PFSK-1 (cell line): ENCODE measurements around the gene ZNF628.

Experiments
- FOXP2 ChIP-seq: optimal IDR thresholded peaks from 2 replicates; pipeline ENCODE3; 2011; ENCODE audit warnings: borderline replicate concordance, control low read depth, inconsistent platforms; ENCODE audit not compliant: insufficient read depth; ENCODE audit errors: extremely low read length, extremely low read depth
- POLR2AphosphoS5 ChIP-seq: IDR thresholded peaks from 2 replicates; pipeline ENCODE4 v1.6.1; 2012; ENCODE audit warnings: low read depth, mild to moderate bottlenecking, control low read depth, low read length, moderate library complexity
- REST ChIP-seq, 2 experiments: IDR thresholded peaks; 2 replicates each; pipeline versions ENCODE4 v1.6.1 to v1.8.0; 2011 to 2012; ENCODE audit warnings: low read depth in 2 of 2, low read length in 2 of 2, control low read depth in 1 of 2, inconsistent platforms in 1 of 2, mild to moderate bottlenecking in 1 of 2, moderate library complexity in 1 of 2; ENCODE audit not compliant: insufficient read depth in 1 of 2
- SIN3A ChIP-seq: IDR thresholded peaks from 2 replicates; pipeline ENCODE4 v1.6.1; 2012; ENCODE audit warnings: mild to moderate bottlenecking, low read length, moderate library complexity, borderline replicate concordance; ENCODE audit not compliant: insufficient read depth
- TAF1 ChIP-seq: IDR thresholded peaks from 2 replicates; pipeline ENCODE4 v1.6.1; 2012; ENCODE audit warnings: low read length, control low read depth, borderline replicate concordance; ENCODE audit not compliant: insufficient read depth

Gene ZNF628

GRCh38 chr19:55519451-55520311 lies 43.3 kb downstream of the ZNF628 start:
- TF ChIP-seq TAF1: no peak
- TF ChIP-seq FOXP2: no peak
- no peak for TF ChIP-seq REST (IDR thresholded peaks at IDR 0.05; ENCODE audit: insufficient read depth in 1 of 2, low read depth in 2 of 2, low read length in 2 of 2)
- TF ChIP-seq POLR2AphosphoS5: no peak
- TF ChIP-seq SIN3A: no peak

- no peak for TF ChIP-seq TAF1
- no peak for TF ChIP-seq FOXP2
- no peak for TF ChIP-seq REST (IDR thresholded peaks at IDR 0.05; ENCODE audit: insufficient read depth in 1 of 2, low read depth in 2 of 2, low read length in 2 of 2)
- no peak for TF ChIP-seq SIN3A
- TF ChIP-seq POLR2AphosphoS5: no peak
Observed at GRCh38 chr19:55520691-55521292, 44.4 kb downstream of the ZNF628 start.

GRCh38 chr19:55525289-55526101 lies 49.1 kb downstream of the ZNF628 start:
- TF ChIP-seq FOXP2 (no peak), POLR2AphosphoS5 (no peak), REST (IDR thresholded peaks at IDR 0.05; ENCODE audit: insufficient read depth in 1 of 2, low read depth in 2 of 2, low read length in 2 of 2) (no peak), SIN3A (no peak), TAF1 (no peak)

GRCh38 chr19:55526216-55527196 lies 50.1 kb downstream of the ZNF628 start:
- TF ChIP-seq FOXP2 (peak; percentile 97), TAF1 (peak; percentile 33; the same call in 1 of the 2 replicates), SIN3A (peak; percentile 60; the same call in 1 of the 2 replicates), REST (IDR thresholded peaks at IDR 0.05; ENCODE audit: insufficient read depth in 1 of 2, low read depth in 2 of 2, low read length in 2 of 2) (no peak; a peak in 1 of 4 replicates), POLR2AphosphoS5 (0 out of 2 replicates have a peak, but pooled peaks have one; percentile 33)
